KMS-11 (cell line): Measurements from ENCODE around the gene DTD1.

Experiments
- H2AFZ ChIP-seq: fragments of 200-600 bp; sonication (generic); 2 replicates; pipeline ENCODE4 v1.6.1; 2016; ENCODE audit warnings: antibody characterized with exemption, mixed run types, low read depth
- H3K27ac ChIP-seq: fragments of 200-600 bp; sonication (generic); 2 replicates; pipeline ENCODE4 v1.6.1; 2016; ENCODE audit warnings: mild to moderate bottlenecking, mixed run types
- H3K27me3 ChIP-seq: fragments of 200-600 bp; sonication (generic); 2 replicates; pipeline ENCODE4 v1.6.1; 2017; ENCODE audit warnings: mild to moderate bottlenecking, low read depth, mixed run types, moderate library complexity; ENCODE audit not compliant: insufficient read depth
- H3K36me3 ChIP-seq: fragments of 200-600 bp; sonication (generic); 2 replicates; pipeline ENCODE4 v1.6.1; 2017; ENCODE audit warnings: mild to moderate bottlenecking, mixed run types; ENCODE audit not compliant: insufficient read depth
- H3K4me1 ChIP-seq: fragments of 200-600 bp; sonication (generic); 2 replicates; pipeline ENCODE4 v1.6.1; 2016; ENCODE audit warnings: mild to moderate bottlenecking, low read depth, mixed run types; ENCODE audit not compliant: poor library complexity, severe bottlenecking
- H3K4me2 ChIP-seq: fragments of 200-600 bp; sonication (generic); 2 replicates; pipeline ENCODE4 v1.7.0; 2016; ENCODE audit warnings: mild to moderate bottlenecking, mixed run types
- H3K4me3 ChIP-seq: fragments of 200-600 bp; sonication (generic); IDR thresholded peaks from 2 replicates; pipeline ENCODE4 v1.6.1; 2017; ENCODE audit warnings: low read depth, low read length, mixed read lengths; ENCODE audit not compliant: insufficient read depth
- H3K79me2 ChIP-seq: fragments of 200-600 bp; sonication (generic); 2 replicates; pipeline ENCODE4 v1.6.1; 2016; ENCODE audit warnings: low read depth, mixed run types; ENCODE audit not compliant: insufficient read depth
- H3K9ac ChIP-seq: fragments of 200-600 bp; sonication (generic); 2 replicates; pipeline ENCODE4 v1.6.1; 2016; ENCODE audit warnings: mild to moderate bottlenecking, mixed run types
- H4K20me1 ChIP-seq: fragments of 200-600 bp; sonication (generic); 2 replicates; pipeline ENCODE4 v1.6.1; 2016; ENCODE audit warnings: mild to moderate bottlenecking, mixed run types; ENCODE audit not compliant: insufficient read depth
- CTCF ChIP-seq: fragments of 200-600 bp; sonication (generic); conservative IDR thresholded peaks from 2 replicates; pipeline ENCODE4 v1.6.1; 2017; ENCODE audit warnings: low read depth, mild to moderate bottlenecking, antibody characterized with exemption, low read length, moderate library complexity, mixed read lengths

Gene DTD1

GRCh38 chr20:18625907-18626655 lies 38.2 kb downstream of the DTD1 start:
- Histone ChIP-seq H3K4me3 (no peak overlapping the region), H3K36me3 (no peaks in the 10 kb centered on the region), H3K27me3 (no peaks in the 10 kb centered on the region), H3K79me2 (no peaks in the 10 kb centered on the region), H3K4me1 (no peaks in the 10 kb centered on the region), H4K20me1 (no peaks in the 10 kb centered on the region), H2AFZ (no peak overlapping the region), H3K27ac (no peak overlapping the region), H3K9ac (no peak overlapping the region), H3K4me2 (no peak overlapping the region)
- no peak for TF ChIP-seq CTCF

GRCh38 chr20:18628330-18628920 lies 40.6 kb downstream of the DTD1 start:
- H3K9ac ChIP-seq, result no peak overlapping the region
- no peak overlapping the region for H2AFZ ChIP-seq
- no peaks in the 10 kb centered on the region for H3K79me2 ChIP-seq
- H3K4me1 ChIP-seq, result no peaks in the 10 kb centered on the region
- no peak overlapping the region for H3K4me3 ChIP-seq
- H3K36me3 ChIP-seq, result no peaks in the 10 kb centered on the region
- H3K4me2 ChIP-seq, result no peak overlapping the region
- no peaks in the 10 kb centered on the region for H3K27me3 ChIP-seq
- H4K20me1 ChIP-seq, result no peaks in the 10 kb centered on the region
- peak; percentile 65 for TF ChIP-seq CTCF
- no peak overlapping the region for H3K27ac ChIP-seq

GRCh38 chr20:18632196-18632789 lies 44.4 kb downstream of the DTD1 start:
- peak; percentile 83 for TF ChIP-seq CTCF
- Histone ChIP-seq H3K27me3 (no peaks in the 10 kb centered on the region), H3K36me3 (no peaks in the 10 kb centered on the region), H3K27ac (no peak overlapping the region), H3K4me2 (no peak overlapping the region), H3K4me1 (no peaks in the 10 kb centered on the region), H3K9ac (no peak overlapping the region), H3K79me2 (no peaks in the 10 kb centered on the region), H2AFZ (no peak overlapping the region), H3K4me3 (no peak overlapping the region), H4K20me1 (no peaks in the 10 kb centered on the region)

- no peaks in the 10 kb centered on the region for H3K4me1 ChIP-seq
- no peak overlapping the region for H3K9ac ChIP-seq
- H3K27me3 ChIP-seq, result no peaks in the 10 kb centered on the region
- no peak overlapping the region for H3K27ac ChIP-seq
- no peaks in the 10 kb centered on the region for H3K79me2 ChIP-seq
- no peaks in the 10 kb centered on the region for H3K36me3 ChIP-seq
- H2AFZ ChIP-seq, result no peak overlapping the region
- H3K4me2 ChIP-seq, result no peak overlapping the region
- no peaks in the 10 kb centered on the region for H4K20me1 ChIP-seq
- TF ChIP-seq CTCF, result no peak
- H3K4me3 ChIP-seq, result no peak overlapping the region
These were observed 45.6 kb downstream of the DTD1 start for GRCh38 chr20:18633411-18633810.
